Neural crest cell (in vitro differentiated cells): ENCODE measurements around the gene TTBK1. TPM values are rescaled to one million over a fixed set of nuclear protein-coding genes. Genes with fewer than 3 reads are reported as not detected.

Experiments used
- DNase-seq: peaks from one replicate; pipeline ENCODE4 v3.0.0; 2021; ENCODE audit warnings: low read depth, mixed read lengths, low spot score
- H3K27ac Mint-ChIP-seq: one replicate; pipeline ENCODE4 v1.8.0; 2021; ENCODE audit warnings: mild to moderate bottlenecking, mixed read lengths; ENCODE audit not compliant: unreplicated experiment
- H3K27me3 Mint-ChIP-seq: 2 replicates; pipeline ENCODE4 v1.8.0; 2021; ENCODE audit warnings: low read depth, mild to moderate bottlenecking, mixed read lengths
- H3K36me3 Mint-ChIP-seq: 2 replicates; pipeline ENCODE4 v1.8.0; 2021; ENCODE audit warnings: low read depth, mild to moderate bottlenecking, mixed read lengths
- H3K4me1 Mint-ChIP-seq: 2 replicates; pipeline ENCODE4 v1.8.0; 2021; ENCODE audit warnings: mixed read lengths
- H3K4me3 Mint-ChIP-seq: one replicate; pipeline ENCODE4 v1.8.0; 2021; ENCODE audit warnings: mild to moderate bottlenecking, mixed read lengths
- H3K9me3 Mint-ChIP-seq: 2 replicates; pipeline ENCODE4 v1.8.0; 2021; ENCODE audit warnings: mixed read lengths
- CTCF ChIP-seq: fragments of 200-600 bp; sonication (generic); conservative IDR thresholded peaks from 2 replicates; pipeline ENCODE4 v1.5.0; 2021; ENCODE audit warnings: antibody characterized with exemption, mild to moderate bottlenecking
- total RNA-seq: library from RNA; stranded (reverse); gene quantifications from 2 replicates; pipeline ENCODE4 v1.2.1, GENCODE V29; 2021

Gene TTBK1
- total RNA-seq, 1 donor from 2014 or later: 5.4 TPM

GRCh38 chr6:43255408-43256054 is 12.2 kb downstream of the TTBK1 start:
- peaks cover 14% of the 10 kb centered on the region for H3K4me1 Mint-ChIP-seq
- H3K4me3 Mint-ChIP-seq: no peak overlapping the region
- H3K27me3 Mint-ChIP-seq: peaks cover 14% of the 10 kb centered on the region
- no peak overlapping the region for H3K27ac Mint-ChIP-seq
- no peak for TF ChIP-seq CTCF
- no peaks in the 10 kb centered on the region for H3K36me3 Mint-ChIP-seq
- H3K9me3 Mint-ChIP-seq: no peaks in the 10 kb centered on the region
- no peak for DNase-seq

GRCh38 chr6:43256670-43257366 is 13.5 kb downstream of the TTBK1 start:
- Mint-ChIP-seq H3K4me1 (peaks cover 2% of the 10 kb centered on the region), H3K9me3 (no peaks in the 10 kb centered on the region), H3K36me3 (no peaks in the 10 kb centered on the region), H3K27ac (no peak overlapping the region), H3K4me3 (no peak overlapping the region), H3K27me3 (peaks cover 2% of the 10 kb centered on the region)
- TF ChIP-seq CTCF: no peak
- DNase-seq: no peak

GRCh38 chr6:43257367-43258145 is 14.3 kb downstream of the TTBK1 start:
- H3K27me3 Mint-ChIP-seq: no peaks in the 10 kb centered on the region
- H3K4me3 Mint-ChIP-seq: no peak overlapping the region
- H3K27ac Mint-ChIP-seq: no peak overlapping the region
- no peak for TF ChIP-seq CTCF
- H3K9me3 Mint-ChIP-seq: no peaks in the 10 kb centered on the region
- H3K4me1 Mint-ChIP-seq: no peaks in the 10 kb centered on the region
- no peak for DNase-seq
- H3K36me3 Mint-ChIP-seq: no peaks in the 10 kb centered on the region

- DNase-seq: no peak
- H3K9me3 Mint-ChIP-seq: no peaks in the 10 kb centered on the region
- no peaks in the 10 kb centered on the region for H3K4me1 Mint-ChIP-seq
- TF ChIP-seq CTCF: no peak
- H3K27ac Mint-ChIP-seq: no peak overlapping the region
- no peaks in the 10 kb centered on the region for H3K36me3 Mint-ChIP-seq
- no peaks in the 10 kb centered on the region for H3K27me3 Mint-ChIP-seq
- H3K4me3 Mint-ChIP-seq: no peak overlapping the region
These were observed 14.9 kb downstream of the TTBK1 start for GRCh38 chr6:43258180-43258579.

- Mint-ChIP-seq H3K9me3 (no peaks in the 10 kb centered on the region), H3K4me1 (no peaks in the 10 kb centered on the region), H3K27me3 (no peaks in the 10 kb centered on the region), H3K36me3 (no peaks in the 10 kb centered on the region), H3K4me3 (no peak overlapping the region), H3K27ac (no peak overlapping the region)
- no peak for TF ChIP-seq CTCF
- no peak for DNase-seq
These were observed 15.8 kb downstream of the TTBK1 start for GRCh38 chr6:43258807-43259686.
